GM10266 (cell line): ENCODE data around the gene SCFD2.
"Not testable (repeated sequence)": the region's sequence is repeated elsewhere in the genome, so short reads cannot be mapped to it uniquely, and the experiment has no call there.

ENCODE experiments used
- DNase-seq: peaks from one replicate; pipeline ENCODE4 v3.0.0; 2012; ENCODE audit errors: extremely low spot score
- TF ChIP-seq, protein P1 (sequence below): IDR thresholded peaks from 2 replicates; pipeline ENCODE4 v1.5.1; 2012; ENCODE audit warnings: mild to moderate bottlenecking, low read depth; ENCODE audit not compliant: control insufficient read depth, insufficient read depth; ENCODE audit errors: missing control alignments

The SCFD2 gene

DNA sequence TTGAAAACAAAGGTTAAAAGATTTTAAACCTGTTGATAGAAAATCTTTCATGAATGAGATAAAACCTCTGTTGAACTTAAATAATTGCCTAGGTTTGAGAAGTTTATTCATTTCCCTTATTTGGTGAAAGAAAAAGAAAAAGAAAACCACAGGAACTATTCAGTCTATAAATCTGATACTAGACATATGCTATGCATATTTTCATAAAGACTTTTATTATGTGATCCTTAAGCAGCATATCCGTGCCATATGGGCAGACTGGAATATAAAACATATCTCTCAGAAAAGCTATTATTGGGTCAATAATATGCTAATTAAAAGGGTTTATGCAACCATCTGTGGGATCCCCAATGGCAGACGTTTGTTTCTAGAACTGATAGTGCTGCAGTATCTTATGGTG, 325.0 kb downstream of the SCFD2 start:
- TF ChIP-seq, protein P1, sequence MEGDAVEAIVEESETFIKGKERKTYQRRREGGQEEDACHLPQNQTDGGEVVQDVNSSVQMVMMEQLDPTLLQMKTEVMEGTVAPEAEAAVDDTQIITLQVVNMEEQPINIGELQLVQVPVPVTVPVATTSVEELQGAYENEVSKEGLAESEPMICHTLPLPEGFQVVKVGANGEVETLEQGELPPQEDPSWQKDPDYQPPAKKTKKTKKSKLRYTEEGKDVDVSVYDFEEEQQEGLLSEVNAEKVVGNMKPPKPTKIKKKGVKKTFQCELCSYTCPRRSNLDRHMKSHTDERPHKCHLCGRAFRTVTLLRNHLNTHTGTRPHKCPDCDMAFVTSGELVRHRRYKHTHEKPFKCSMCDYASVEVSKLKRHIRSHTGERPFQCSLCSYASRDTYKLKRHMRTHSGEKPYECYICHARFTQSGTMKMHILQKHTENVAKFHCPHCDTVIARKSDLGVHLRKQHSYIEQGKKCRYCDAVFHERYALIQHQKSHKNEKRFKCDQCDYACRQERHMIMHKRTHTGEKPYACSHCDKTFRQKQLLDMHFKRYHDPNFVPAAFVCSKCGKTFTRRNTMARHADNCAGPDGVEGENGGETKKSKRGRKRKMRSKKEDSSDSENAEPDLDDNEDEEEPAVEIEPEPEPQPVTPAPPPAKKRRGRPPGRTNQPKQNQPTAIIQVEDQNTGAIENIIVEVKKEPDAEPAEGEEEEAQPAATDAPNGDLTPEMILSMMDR: no peak
- DNase-seq: no peak

DNA sequence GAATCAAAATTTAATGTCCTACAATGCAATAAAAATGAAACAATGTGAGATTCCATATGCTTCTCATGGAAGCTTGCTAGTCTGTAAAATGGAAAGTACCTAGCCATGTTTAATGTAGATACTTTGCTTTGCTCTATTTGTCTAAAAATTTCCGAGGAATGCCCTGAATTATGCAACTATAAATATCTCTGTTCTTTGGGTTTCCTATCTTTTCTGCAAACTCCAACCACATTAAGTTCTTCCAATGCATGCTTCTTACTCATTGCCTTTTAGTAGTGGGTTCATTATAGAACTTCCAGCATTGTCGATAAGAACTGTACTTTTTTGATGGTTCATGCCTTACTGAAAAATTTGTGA, 325.4 kb downstream of the SCFD2 start:
- TF ChIP-seq, protein P1: no peak
- no peak for DNase-seq

DNA sequence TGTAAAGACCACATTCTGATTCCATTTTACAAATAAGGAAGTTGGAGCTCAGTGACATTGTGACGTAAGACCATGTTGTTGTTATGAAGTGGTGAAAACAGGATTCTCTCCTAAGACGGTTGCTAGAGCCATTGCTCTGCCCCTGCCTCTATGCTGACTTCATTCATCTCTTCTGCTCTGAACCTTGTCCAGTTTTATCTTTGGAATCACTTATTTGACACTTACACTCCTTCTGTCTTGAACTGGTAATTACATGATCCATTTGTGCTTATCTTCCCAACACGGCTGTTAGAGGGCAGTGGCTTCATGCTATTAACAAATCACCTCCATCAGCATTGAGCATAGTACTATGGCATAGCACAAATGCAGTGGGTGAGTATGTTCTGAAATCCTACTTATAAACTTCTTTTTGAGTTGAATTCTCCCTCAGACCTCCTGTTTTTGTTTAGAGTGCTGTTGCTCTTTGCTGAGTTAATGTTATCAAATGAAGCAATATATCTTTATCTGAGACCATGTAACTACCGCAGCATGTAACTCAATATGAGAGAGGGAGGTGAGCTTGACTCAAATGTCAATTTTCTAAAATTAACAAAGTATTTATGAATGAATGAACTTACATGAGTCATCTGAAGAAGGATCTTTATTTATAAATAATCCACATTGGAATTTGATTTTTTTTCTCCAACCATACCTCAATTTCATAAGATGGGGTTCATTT, 326.0 kb downstream of the SCFD2 start:
- TF ChIP-seq, protein P1: no peak
- no peak for DNase-seq

DNA sequence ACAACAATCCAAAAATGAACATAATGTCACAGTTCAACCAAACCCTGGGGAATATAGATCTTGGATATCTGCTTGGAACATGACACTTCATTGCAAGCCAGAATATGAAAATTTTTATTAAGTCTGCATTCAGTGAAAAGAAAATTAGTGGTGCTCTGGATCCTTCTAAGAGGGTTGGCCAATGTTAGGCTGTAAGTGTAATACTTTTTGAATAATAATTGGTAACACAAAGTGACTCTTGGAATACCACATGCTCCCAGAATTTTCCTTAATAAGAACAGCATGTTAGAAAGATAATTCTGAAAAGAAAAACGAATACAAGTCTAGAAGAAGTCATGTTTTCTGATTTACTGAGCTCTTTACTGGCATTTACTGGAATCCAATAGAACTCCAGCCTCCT, 328.0 kb downstream of the SCFD2 start:
- DNase-seq: no peak
- TF ChIP-seq, protein P1: no peak

DNA sequence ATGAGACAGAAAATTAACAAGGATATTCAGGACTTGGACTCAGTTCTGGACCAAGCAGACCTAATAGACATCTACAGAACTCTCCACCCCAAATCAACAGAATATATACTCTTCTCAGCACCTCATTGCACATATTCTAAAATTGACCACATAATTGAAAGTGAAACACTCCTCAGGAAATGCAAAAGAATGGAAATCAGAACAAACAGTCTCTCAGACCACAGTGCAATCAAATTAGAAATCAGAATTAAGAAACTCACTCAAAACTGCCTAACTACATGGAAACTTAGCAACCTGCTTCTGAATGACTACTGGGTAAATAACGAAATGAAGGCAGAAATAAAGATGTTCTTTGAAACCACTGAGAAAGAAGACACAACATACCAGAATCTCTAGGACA, 333.0 kb downstream of the SCFD2 start:
- not testable (repeated sequence) for DNase-seq

DNA sequence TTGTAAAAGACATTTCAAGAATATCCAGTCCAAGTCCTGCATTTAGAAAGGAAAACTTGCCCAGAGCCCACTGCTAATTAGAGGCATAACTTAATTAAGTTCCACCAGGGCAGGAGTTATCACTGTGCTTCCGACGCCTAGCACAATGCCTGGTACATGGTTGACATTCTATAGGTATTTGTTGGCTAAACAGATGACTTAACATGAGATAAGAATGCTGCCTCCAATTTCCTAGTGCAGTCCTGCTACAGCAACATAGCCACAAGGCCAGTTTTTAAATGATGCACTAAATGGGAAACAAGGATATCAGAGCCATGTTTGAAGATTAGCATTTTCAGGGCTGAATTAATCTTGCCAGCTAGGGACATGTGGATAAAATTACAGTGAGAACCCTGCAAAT, 339.6 kb downstream of the SCFD2 start:
- no peak for DNase-seq

DNA sequence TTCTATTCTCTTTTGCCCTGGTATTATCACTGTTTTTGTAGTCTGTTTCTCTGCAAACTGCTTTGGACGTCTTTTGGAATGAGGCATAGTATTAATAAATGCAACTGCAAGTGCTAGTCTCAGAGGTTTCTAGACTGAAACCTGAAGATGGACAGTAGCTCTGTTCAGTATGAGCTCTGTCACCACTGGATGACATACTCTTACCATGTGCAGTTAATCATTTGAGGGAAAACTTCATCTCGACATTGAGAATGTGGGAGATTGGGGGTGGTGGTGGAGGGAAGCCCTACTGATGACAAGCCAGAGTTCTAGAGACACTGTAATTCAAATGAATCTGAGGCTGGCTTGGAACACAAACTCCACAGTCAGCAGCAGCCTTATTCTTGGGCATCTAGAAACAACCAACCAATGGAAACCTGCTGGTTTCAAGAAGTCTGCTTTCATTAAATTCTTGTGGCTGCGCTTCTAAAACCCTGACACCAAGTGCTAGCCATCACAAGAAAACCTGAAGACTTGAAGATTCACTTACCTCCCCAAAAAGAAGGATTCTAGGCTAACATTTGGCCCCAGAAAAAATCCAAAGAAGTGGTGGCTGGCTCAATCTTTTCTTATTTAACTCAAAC, 342.1 kb downstream of the SCFD2 start:
- TF ChIP-seq, protein P1: no peak
- DNase-seq: no peak

More for the DNA sequence above, 339.6 kb downstream of the SCFD2 start:
- TF ChIP-seq, protein P1: no peak
